AG20443 (cell line): ENCODE data around the gene CDC42EP4.
A peak's percentile ranks its signal among the peaks of the same experiment; 100 is the strongest.

ENCODE experiments used
- DNase-seq: peaks from one replicate; pipeline ENCODE4 v3.0.0; 2012; ENCODE audit warnings: low spot score, mixed read lengths

CDC42EP4 gene, protein sequence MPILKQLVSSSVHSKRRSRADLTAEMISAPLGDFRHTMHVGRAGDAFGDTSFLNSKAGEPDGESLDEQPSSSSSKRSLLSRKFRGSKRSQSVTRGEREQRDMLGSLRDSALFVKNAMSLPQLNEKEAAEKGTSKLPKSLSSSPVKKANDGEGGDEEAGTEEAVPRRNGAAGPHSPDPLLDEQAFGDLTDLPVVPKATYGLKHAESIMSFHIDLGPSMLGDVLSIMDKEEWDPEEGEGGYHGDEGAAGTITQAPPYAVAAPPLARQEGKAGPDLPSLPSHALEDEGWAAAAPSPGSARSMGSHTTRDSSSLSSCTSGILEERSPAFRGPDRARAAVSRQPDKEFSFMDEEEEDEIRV

DNA sequence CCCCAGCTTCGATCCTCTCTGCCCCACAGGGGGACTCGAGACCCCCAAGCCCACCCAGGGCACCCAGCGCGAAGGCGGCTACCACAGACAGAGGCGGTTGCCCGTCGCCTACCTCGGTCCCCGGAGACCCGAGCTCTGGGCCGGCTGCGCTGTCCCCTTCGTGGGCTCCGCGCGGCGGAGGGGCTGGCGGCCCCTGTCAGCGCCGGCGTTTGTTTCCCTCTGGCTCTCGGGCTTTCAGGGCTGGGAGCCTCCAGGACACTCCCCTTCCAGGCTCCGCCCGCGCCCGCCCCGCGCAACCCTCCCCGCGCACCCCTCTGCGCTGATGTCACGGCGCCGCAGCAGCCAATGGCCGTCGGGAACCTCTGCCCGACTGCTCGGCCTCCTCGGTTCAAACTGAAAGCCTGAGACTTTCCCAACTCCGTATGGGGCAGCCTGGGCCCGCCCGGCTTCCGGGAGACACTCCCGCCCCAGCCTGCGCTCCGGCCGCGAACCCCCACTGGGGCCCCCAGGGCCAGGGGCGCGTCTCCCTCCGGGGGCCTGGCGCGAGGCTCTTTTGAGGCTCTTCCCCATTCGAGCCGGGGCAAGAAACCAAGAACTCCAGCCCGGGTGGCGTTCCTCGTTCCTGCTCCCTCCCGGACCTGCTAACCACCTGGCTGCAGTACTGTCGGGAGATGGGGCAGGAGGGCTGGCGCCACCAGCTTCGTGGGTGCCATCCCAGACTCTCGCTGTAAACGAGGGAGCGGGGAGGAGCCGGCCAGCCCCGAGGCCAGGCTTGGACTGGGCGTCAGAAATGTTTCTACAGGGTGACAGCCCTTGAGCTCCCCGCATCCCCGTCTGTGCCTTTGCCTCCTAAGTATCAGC lies at the start of gene CDC42EP4:
Gene CDC42EP4 (minus strand): TSS at position 221 of the 861 bp plus-strand sequence. CDS start 25,501 bp downstream, outside the sequence.
- peak; percentile 96 for DNase-seq

DNA sequence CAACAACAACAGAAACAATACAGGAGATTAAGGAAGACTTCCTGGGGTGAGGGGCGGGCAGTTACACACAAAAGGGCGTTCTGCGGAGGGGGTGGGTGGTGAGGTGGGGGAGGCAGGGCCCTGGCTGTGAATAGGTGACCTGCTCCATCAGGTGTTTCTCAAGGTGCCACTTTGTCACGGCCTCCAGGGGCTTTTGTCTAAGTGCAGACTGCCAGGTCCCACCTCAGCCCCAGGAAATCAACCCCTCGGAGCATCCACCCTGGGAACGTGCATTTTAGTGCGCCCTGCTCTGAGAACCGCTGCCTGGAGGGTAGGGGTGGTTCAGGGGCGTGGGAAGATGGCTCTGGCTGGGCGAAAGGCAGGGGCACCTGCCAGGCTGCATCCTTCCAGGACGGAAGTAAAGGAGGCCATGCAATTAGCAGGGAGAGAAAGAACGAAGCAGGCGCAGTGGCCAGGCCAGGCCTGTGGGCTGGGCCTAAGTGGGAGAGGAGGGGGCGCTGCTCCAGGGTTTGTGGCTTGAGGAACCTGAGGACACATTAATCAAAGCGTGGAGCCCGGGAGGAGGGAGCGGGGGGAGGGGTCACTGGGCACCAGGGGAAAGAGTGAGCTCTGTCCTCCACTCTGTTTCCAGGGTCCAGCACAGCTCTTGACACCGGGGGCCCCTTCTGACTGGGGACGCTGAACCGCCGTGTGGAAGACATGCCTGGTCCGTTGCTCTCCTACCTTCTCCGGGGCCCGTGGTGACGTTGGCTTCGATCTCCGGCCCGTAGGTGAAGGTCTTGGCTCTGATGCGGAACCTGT lies 49.4 kb upstream of the CDC42EP4 start:
- DNase-seq, result no peak

DNA sequence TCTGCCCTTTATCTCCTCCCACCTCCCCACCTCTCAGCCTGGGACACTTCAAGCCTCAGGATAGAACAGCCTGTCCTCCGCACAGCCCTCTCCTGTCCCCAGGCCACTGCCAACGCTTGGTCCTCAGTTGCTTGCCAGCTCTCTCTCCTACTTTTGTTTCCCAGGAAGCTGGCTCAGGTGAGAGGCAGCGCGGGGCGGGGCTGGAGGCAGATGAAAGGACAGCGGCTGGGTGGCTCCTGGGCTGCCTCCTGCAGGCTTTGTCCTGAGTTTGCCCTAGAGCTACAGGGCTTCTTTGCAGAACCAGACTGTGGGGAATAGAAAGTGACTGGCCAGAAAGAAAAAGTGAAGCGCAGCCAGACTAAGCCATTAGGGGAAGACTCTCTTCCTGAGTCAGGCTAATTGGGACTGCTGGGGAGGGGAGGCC lies 48.2 kb upstream of the CDC42EP4 start:
- DNase-seq, result no peak

GRCh38 chr17:73359352-73359751 lies 47.6 kb upstream of the CDC42EP4 start:
- DNase-seq, result no peak

DNA sequence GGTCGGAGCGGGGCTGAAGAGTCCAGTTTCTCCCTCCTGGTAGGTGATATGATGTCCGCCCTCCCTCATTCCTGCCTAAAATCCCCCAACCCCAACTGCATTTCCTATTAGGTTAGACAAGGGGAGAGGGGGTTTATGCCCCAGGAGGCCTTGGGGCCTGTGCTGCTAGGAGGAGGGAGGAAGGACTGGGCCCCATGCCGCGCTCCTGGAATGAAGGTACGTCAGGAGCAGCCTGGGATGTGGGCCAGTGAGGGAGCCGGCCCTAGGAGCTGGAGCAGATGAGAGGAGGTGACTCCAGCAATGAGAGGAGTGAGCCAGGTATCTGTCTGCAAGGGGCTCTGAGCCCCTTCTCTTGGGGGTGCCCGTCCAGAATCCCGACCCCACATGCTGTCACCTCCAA lies 46.9 kb upstream of the CDC42EP4 start:
- DNase-seq, result no peak

DNA sequence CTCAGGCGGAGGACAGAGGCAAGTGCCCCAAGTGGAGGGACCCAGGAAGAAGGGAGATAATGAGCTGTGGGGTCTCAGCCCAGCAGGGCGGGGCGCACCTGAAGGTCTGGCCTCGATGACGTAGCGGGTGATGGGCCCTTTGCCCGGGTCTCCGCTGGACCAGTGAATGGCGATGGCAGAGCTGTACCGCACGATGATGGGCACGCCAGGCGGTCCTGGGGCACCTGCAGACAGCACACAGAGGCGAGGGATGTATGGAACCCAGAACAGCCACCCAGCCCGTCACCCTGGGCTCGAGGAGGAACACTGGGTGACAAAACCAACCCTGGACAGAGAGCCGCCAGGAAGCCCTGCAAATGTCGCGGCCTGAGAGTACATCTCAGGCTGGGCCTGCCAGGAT lies 46.2 kb upstream of the CDC42EP4 start:
- DNase-seq, result no peak

- no peak for DNase-seq
These were observed 45.5 kb upstream of the CDC42EP4 start for GRCh38 chr17:73357318-73357717.

DNA sequence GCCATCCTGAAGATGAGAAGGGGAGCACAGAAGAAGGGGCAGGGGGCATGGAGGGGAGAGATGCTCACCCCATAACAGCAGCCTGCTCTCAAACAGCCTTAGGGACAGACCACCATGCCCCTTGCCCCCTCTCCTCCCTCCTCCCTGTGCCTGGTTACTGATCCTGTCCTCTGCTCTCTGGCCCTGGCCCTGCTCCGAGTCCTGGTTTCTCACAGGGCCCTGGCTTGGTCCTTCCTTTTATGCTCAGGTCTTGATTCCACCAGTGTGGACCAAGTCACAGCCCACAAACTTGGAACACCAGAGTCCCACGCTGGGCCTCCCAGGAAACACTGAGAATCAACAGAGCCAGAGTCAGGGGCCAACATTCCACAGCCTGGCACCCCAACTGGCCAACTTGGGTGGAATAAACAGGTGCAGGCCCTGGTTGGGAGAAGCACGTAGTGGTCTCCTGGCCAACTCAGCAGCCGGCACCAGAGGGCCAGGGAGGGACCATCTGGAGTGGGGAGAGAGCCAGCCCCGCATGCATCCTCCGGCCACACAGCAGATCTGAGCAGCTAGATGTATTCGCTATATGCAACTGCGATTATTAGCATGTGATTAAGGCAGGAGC lies 44.9 kb upstream of the CDC42EP4 start:
- no peak for DNase-seq

- no peak for DNase-seq
These were observed 42.9 kb upstream of the CDC42EP4 start for GRCh38 chr17:73354423-73355284.

DNA sequence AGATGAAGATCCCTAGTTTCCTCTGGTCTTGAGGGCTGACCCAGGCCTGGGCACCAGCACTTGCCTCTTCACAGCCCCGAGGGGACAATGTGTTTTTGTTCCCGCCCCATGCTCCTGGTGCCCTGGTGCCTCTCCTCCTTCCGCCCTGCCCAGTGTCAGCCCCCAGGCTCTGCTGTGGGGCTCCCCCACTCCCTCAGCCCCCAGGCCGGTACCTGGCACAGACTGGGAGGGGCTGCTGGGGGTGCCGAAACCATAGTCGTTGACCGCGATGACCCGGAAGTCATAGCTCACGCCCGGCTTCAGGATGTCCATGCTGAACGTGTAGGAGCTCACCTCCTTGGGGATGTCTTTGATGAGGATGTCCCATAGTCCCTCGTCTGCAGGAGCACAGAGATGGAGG lies 40.5 kb upstream of the CDC42EP4 start:
- no peak for DNase-seq

- DNase-seq, result no peak
These were observed 40.0 kb upstream of the CDC42EP4 start for GRCh38 chr17:73351764-73352163.

DNA sequence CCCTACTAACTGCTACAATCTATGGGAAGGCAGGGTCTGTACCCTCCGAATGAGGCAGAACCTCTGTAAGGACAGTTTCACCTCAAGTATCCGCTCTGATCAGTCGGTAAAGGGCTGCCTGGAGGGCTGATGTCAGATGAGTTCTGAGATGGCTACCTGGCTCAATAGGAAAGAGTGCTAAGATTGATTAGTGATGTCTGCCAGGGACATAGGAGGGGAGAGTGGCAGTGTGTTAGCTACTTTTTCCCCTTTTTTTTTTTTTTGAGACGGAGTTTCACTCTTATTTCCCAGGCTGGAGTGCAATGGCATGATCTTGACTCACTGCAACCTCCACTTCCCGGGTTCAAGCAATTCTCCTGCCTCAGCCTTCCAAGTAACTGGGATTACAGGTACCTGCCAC lies 39.1 kb upstream of the CDC42EP4 start:
- no peak for DNase-seq

- DNase-seq, result no peak
These were observed 37.8 kb upstream of the CDC42EP4 start for GRCh38 chr17:73349647-73350046.

DNA sequence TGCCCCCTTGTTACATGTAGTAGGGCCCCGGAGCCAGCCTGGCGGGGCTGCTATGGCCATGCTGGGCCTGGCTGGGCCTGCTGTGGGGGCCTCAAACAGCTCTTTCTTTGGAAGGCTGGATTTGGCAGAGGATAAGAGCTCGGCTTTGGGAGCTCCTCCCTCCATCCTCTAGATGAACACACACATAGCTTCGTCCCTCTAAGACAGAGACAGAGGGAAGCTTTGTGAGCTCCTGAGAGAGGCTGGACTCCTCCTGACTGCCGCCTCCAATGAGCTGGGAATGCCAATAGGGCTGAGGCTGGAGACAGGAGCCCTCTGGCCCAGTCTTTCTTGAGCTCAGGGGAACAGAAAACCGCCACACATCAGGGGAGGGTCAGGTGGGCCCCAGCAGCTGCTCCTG lies 37.3 kb upstream of the CDC42EP4 start:
- no peak for DNase-seq

GRCh38 chr17:73348829-73349095 lies 37.0 kb upstream of the CDC42EP4 start:
- no peak for DNase-seq

- DNase-seq, result no peak
These were observed 36.4 kb upstream of the CDC42EP4 start for GRCh38 chr17:73348018-73348828.

DNA sequence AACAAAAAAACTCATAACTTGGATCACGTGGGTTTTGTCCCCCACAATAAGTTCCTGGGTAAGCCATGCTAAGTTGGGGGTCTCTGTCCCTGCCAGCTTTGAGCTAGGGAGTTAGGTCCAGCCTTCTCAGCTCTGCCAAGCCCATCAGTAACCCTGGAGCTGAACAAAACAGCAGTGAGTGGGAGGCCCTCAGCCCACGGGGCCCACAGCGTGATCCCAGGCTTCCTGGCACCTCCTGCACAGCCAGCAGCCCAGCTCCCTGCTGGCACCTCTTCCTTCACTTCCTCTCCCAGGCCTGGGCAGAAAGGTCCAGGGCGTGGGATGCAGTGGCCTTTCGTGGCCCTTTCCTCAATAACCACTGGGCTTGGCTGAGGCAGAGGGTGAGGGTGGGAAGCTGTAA lies 35.5 kb upstream of the CDC42EP4 start:
- DNase-seq, result no peak

DNA sequence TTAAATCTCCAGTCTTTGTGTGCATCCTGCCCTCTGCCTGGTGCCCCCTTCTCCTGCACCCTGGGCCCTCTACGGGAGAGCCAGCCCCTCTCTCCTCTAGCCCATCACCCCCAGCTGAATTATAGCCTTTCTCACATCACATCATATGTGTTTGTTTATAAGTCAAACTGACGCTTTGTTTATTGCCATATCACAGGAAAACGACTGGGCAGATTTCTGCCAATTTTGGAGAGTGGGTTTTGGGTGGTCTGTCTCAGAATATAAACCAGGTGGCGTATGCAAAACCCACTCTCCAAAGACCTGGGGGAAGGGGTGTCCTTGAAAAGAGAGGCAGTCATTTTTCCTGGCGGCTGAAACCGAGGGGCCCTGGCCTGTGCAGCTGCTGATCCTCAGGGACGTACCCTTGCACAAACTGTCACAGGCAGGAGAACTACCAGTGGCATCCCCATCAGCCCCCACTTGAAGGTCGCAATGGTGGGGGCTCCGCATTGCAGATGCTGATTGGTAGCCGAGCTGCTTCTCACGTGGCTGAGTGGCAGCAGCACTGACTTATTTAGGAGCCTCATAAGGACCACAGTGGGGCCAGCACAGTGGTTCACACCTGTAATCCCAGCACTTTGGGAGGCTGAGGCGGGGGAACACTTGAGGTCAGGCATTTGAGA lies 34.8 kb upstream of the CDC42EP4 start:
- DNase-seq, result no peak

DNA sequence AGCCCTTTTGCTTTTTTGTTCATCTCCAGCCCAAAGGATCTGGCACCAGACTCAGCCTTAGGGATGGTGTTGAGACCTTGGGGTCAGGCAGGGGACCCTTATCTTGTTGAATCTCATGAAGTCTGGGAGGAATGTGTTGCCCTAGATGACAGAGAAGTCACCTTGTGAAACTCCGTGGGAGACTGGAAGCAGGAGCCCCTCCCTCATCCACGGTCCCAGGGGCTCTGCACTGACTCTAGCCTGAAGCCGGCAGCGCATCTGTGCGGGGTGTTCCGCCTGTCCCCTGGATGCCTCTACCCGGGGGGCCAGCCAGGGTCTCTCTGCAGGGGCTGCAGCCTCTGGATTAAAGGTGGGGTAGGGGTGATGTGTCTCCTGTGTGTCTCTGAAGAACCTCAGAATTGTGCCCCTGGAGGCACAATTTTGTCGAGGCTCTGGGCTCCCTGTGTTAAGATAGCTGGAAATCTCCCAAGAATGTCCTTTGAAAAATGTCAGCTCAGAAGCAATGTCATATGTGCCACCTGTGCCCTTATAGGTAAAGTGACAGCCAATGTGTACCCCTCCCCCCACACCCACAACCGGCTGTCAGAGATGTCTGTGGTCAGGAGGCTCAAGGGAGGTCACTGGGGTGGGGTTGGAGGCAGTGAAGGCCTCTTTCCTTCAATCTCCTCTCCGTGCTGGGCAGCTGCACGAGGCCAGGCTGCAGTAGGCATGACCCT lies 32.1 kb upstream of the CDC42EP4 start:
- no peak for DNase-seq
